Measurements from ENCODE around the gene WNT1. TPM values are rescaled to one million over a fixed set of nuclear protein-coding genes. Genes with fewer than 3 reads are reported as not detected.

The WNT1 gene
- total and polyA plus RNA-seq, 10 of the 15 experiments (the other 5 are each of a cell fraction or from before 2014, with no cell fraction given) = not detected

DNA sequence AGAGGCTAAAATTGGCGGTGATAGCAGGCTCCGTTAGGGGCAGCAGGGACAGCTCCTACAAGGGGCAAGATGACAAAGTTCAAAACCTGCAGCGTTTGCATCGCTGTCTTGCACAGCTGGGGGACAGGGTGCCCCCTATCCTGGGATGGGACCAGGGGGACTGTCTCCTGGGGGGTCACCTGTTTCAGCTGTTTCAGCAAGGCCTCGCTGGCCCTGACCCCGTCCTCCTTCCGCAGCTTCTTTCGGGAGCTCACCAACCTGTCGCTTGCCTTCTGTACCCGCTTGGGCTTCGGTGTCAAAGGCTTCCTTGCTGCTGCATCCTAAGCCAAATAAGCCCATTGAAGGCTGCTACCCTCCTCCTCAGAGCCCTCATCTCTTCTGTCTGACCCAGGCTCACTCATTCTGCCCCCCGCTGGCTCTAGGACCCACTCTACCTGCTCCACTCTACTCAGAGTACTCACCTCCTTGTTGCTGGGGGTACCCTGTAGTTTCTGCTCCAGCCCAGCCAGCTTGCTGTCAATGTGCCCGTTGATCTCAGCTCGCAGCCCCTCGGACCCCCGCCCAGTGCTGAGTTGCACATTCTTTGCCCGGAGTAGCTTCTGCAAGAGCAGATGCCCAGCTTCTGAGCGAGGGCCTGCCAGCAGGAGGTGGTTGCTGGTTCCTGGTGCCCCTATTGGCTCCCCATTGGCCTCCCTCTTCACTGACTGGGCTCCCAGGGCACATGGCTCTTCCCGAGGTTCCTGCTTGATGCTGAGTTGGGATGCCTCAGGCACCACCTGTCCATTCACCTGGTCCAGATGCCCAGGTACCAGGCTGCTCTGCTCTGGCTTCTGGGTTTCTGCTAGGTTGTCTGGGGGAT, 52.8 kb downstream of the WNT1 start:
- RAD21 ChIA-PET (ENCODE audit: unreplicated experiment) = interaction anchor here (1.5 kb wide), 1 partner anchor 12 kb away, joined by 3 read pairs; no protein-coding TSS in a partner anchor
- intact Hi-C loops (cut with micrococcal nuclease; ENCODE audit: unreplicated experiment) (no loop called here), in situ Hi-C loops (cut with MboI) (no loop called here)
- Histone ChIP-seq H3K4me3 (no peak overlapping the region), H3K79me2 (ENCODE audit: control insufficient read depth, insufficient read depth, low read length) (no peaks in the 10 kb centered on the region), H4K20me1 (ENCODE audit: control insufficient read depth, insufficient read depth) (no peaks in the 10 kb centered on the region), H3K4me2 (ENCODE audit: control insufficient read depth, insufficient read depth) (no peak overlapping the region), H3K9ac (ENCODE audit: control insufficient read depth, insufficient read depth, low read length) (no peak overlapping the region), H3K36me3 (ENCODE audit: control insufficient read depth in 2 of 2, insufficient read depth in 2 of 2, low read length in 1 of 2) (peaks cover 23 to 41% of the 10 kb centered on the region in 2 experiments), H3K4me1 (ENCODE audit: control insufficient read depth, insufficient read depth, low read length) (no peaks in the 10 kb centered on the region), H3K27ac (ENCODE audit: control insufficient read depth, insufficient read depth) (no peak overlapping the region), H3K9me3 (replicated peaks; ENCODE audit: control insufficient read depth, insufficient read depth, low read length) (no peaks in the 10 kb centered on the region), H3K27me3 (replicated peaks in 1 of 2; ENCODE audit: control insufficient read depth in 2 of 2, insufficient read depth in 2 of 2, low read length in 1 of 2) (no peaks in the 10 kb centered on the region), H2AFZ (ENCODE audit: control insufficient read depth, low read depth, low read length) (no peak overlapping the region)
- DNase-seq (ENCODE audit: low read depth, low spot score) (no peak), ATAC-seq (no peak; the same call in 2 of the 3 replicates), FAIRE-seq (no peak)
- SMC1A ChIA-PET (ENCODE audit: uncharacterized antibody, unreplicated experiment) = no interaction called here
- 94% methylated on average over 16 of the region's 19 CpGs for WGBS (ENCODE audit: insufficient coverage, insufficient replicate concordance, low lambda C conversion rate, missing lambda C conversion rate)
- TF ChIP-seq NFYA (IDR thresholded peaks at IDR 0.05; ENCODE audit: borderline replicate concordance, low read depth, low read length) (no peak), POLR2A (IDR thresholded peaks at IDR 0.05; ENCODE audit: low read depth, low read length) (peak; percentile 57; the same call in 1 of the 2 replicates)
- POLR2A ChIA-PET = no interaction called here
- CTCF ChIA-PET = interaction anchor here (0.9 to 1.8 kb wide), 3 partner anchors 13 to 33 kb away, joined by 3 to 13 read pairs (median 3); no protein-coding TSS in a partner anchor
- BruUV-seq (replicated peaks) = TSS peak; percentile 5

DNA sequence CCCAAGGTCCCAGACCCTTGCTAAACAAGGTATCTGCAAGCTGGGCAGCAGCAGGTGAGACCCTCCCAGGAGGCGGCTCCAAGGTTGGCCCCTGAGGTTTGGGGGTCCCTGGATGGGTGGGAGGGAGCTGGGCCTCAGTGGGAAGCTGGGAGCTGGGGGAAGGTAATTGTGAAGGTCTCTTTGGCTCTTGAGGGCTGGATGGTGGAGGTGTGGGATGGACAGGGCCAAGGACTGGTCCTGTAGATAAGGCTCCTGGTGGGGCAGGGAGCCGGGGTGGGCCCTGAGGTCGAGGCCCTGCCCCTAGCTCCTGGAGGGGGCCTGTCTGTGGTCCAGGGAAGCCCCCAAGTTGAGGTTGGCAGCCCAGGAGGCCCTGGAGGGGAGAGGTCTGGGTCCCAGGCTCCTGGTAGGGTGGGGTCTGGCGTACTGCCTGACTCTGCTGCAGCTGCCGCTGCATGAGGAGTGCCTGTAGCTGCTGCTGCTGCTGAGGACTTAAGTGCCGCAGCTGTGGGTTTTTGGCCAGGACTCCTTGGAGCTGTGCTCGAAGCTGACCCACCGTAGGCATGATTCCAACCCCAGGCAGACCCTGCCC, 53.5 kb downstream of the WNT1 start:
- DNase-seq (ENCODE audit: low read depth, low spot score) = no peak
- 88% methylated on average over 8 of the region's 8 CpGs for WGBS (ENCODE audit: insufficient coverage, insufficient replicate concordance, low lambda C conversion rate, missing lambda C conversion rate)
- H3K4me2 ChIP-seq (ENCODE audit: control insufficient read depth, insufficient read depth) = no peak overlapping the region
- BruUV-seq (replicated peaks) = no TSS peak
- no peaks in the 10 kb centered on the region for H3K79me2 ChIP-seq (ENCODE audit: control insufficient read depth, insufficient read depth, low read length)
- SMC1A ChIA-PET (ENCODE audit: uncharacterized antibody, unreplicated experiment) = interaction anchor here (0.7 kb wide), 1 partner anchor 12 kb away, joined by 3 read pairs; no protein-coding TSS in a partner anchor
- RAD21 ChIA-PET (ENCODE audit: unreplicated experiment) = no interaction called here
- H3K9me3 ChIP-seq (replicated peaks; ENCODE audit: control insufficient read depth, insufficient read depth, low read length) = no peaks in the 10 kb centered on the region
- H4K20me1 ChIP-seq (ENCODE audit: control insufficient read depth, insufficient read depth) = no peaks in the 10 kb centered on the region
- no peak overlapping the region for H3K27ac ChIP-seq (ENCODE audit: control insufficient read depth, insufficient read depth)
- no peak overlapping the region for H3K9ac ChIP-seq (ENCODE audit: control insufficient read depth, insufficient read depth, low read length)
- no peak for FAIRE-seq
- no peak overlapping the region for H2AFZ ChIP-seq (ENCODE audit: control insufficient read depth, low read depth, low read length)
- CTCF ChIA-PET = interaction anchor here (0.9 to 1.0 kb wide), 2 partner anchors 12 to 32 kb away, joined by 3 read pairs; no protein-coding TSS in a partner anchor
- H3K4me1 ChIP-seq (ENCODE audit: control insufficient read depth, insufficient read depth, low read length) = no peaks in the 10 kb centered on the region
- H3K36me3 ChIP-seq (ENCODE audit: control insufficient read depth in 2 of 2, insufficient read depth in 2 of 2, low read length in 1 of 2) = peaks cover 22 to 36% of the 10 kb centered on the region in 2 experiments
- intact Hi-C loops (cut with micrococcal nuclease; ENCODE audit: unreplicated experiment) = no loop called here
- POLR2A ChIA-PET = no interaction called here
- no peak overlapping the region for H3K4me3 ChIP-seq
- in situ Hi-C loops (cut with MboI) = no loop called here
- no peaks in the 10 kb centered on the region for H3K27me3 ChIP-seq (replicated peaks in 1 of 2; ENCODE audit: control insufficient read depth in 2 of 2, insufficient read depth in 2 of 2, low read length in 1 of 2)
- ATAC-seq = peak; percentile 19
- TF ChIP-seq POLR2A (IDR thresholded peaks at IDR 0.05; ENCODE audit: low read depth, low read length) = 0 out of 2 replicates have a peak, but pooled peaks have one; percentile 1
- TF ChIP-seq CBX5 (IDR thresholded peaks at IDR 0.05; ENCODE audit: low read depth) = no peak

Small RNA genes within 50 kb of the gene (small RNA-seq; reads per million reads assigned to genes)
- not detected for gene RNU6-940P

Other genes starting within 250 kb of the WNT1 start
Only the 7 nearest of the 15 such genes appear.
- 29.5 and 34.8 TPM in 2 replicates for gene FKBP11, start 52.8 kb upstream of the WNT1 start, total RNA-seq (2014; rRNA removed)
- gene FKBP11, start 52.8 kb upstream of the WNT1 start, total RNA-seq (2014; rRNA removed; fragmentation: Illumina TruSeq; extraction: Trizol) = 40.6 and 43.1 TPM in 2 replicates
- gene FKBP11, start 52.8 kb upstream of the WNT1 start, total RNA-seq (2021) = 58.2 and 59.4 TPM in 2 replicates
- gene FKBP11, start 52.8 kb upstream of the WNT1 start, polyA plus RNA-seq (2011; rRNA removed) = 16.5 and 25.0 TPM in 2 replicates
- gene FKBP11, start 52.8 kb upstream of the WNT1 start, polyA plus RNA-seq (2014; fragmentation: Illumina TruSeq; extraction: Trizol) = 47.3 and 56.3 TPM in 2 replicates
- gene FKBP11, start 52.8 kb upstream of the WNT1 start, polyA plus RNA-seq (2014; fragmentation: Nextera tagmentation; extraction: Ambion mirVana) = 10 to 100 TPM; 55.2 to 83.4 TPM
- gene FKBP11, start 52.8 kb upstream of the WNT1 start, polyA plus RNA-seq (2014; rRNA removed) = 56.8 and 67.1 TPM in 2 replicates
- 100 to 1,000 TPM; 133 to 135 TPM for gene FKBP11, start 52.8 kb upstream of the WNT1 start, polyA plus RNA-seq (2016; fragmentation: Nextera tagmentation; extraction: Ambion mirVana)
- 59.2 and 60.3 TPM in 2 replicates for gene ARF3, start 20.8 kb upstream of the WNT1 start, total RNA-seq (2014; rRNA removed)
- gene ARF3, start 20.8 kb upstream of the WNT1 start, total RNA-seq (2014; rRNA removed; fragmentation: Illumina TruSeq; extraction: Trizol) = 50.3 and 50.4 TPM in 2 replicates
- gene ARF3, start 20.8 kb upstream of the WNT1 start, total RNA-seq (2021) = 163 and 169 TPM in 2 replicates
- 222 and 263 TPM in 2 replicates for gene ARF3, start 20.8 kb upstream of the WNT1 start, polyA plus RNA-seq (2011; rRNA removed)
- 93.4 and 95.4 TPM in 2 replicates for gene ARF3, start 20.8 kb upstream of the WNT1 start, polyA plus RNA-seq (2014; fragmentation: Illumina TruSeq; extraction: Trizol)
- gene ARF3, start 20.8 kb upstream of the WNT1 start, polyA plus RNA-seq (2014; fragmentation: Nextera tagmentation; extraction: Ambion mirVana) = 10 to 100 TPM in 1 of 2 experiments, 1 to 10 TPM in 1; 8.7 to 13.2 TPM
- 85.6 and 94.5 TPM in 2 replicates for gene ARF3, start 20.8 kb upstream of the WNT1 start, polyA plus RNA-seq (2014; rRNA removed)
- gene ARF3, start 20.8 kb upstream of the WNT1 start, polyA plus RNA-seq (2016; fragmentation: Nextera tagmentation; extraction: Ambion mirVana) = 10 to 100 TPM; 67.2 to 81.5 TPM
- 0.27 and 0.45 TPM in 2 replicates for gene WNT10B, start 6.6 kb upstream of the WNT1 start, total RNA-seq (2014; rRNA removed)
- 0.27 and 0.37 TPM in 2 replicates for gene WNT10B, start 6.6 kb upstream of the WNT1 start, total RNA-seq (2014; rRNA removed; fragmentation: Illumina TruSeq; extraction: Trizol)
- gene WNT10B, start 6.6 kb upstream of the WNT1 start, total RNA-seq (2021) = 0.61 and 0.95 TPM in 2 replicates
- gene WNT10B, start 6.6 kb upstream of the WNT1 start, polyA plus RNA-seq (2011; rRNA removed) = 1.1 and 1.5 TPM in 2 replicates
- gene WNT10B, start 6.6 kb upstream of the WNT1 start, polyA plus RNA-seq (2014; fragmentation: Illumina TruSeq; extraction: Trizol) = 0.16 and 0.22 TPM in 2 replicates
- gene WNT10B, start 6.6 kb upstream of the WNT1 start, polyA plus RNA-seq (2014; fragmentation: Nextera tagmentation; extraction: Ambion mirVana) = under 1 TPM; 0.09 to 0.10 TPM
- 0.70 and 0.73 TPM in 2 replicates for gene WNT10B, start 6.6 kb upstream of the WNT1 start, polyA plus RNA-seq (2014; rRNA removed)
- gene WNT10B, start 6.6 kb upstream of the WNT1 start, polyA plus RNA-seq (2016; fragmentation: Nextera tagmentation; extraction: Ambion mirVana) = under 1 TPM; 0.21 to 0.46 TPM
- gene DDN, start 21.1 kb downstream of the WNT1 start, total RNA-seq (2014; rRNA removed) = 9.6 and 11.4 TPM in 2 replicates
- gene DDN, start 21.1 kb downstream of the WNT1 start, total RNA-seq (2014; rRNA removed; fragmentation: Illumina TruSeq; extraction: Trizol) = 5.1 and 5.5 TPM in 2 replicates
- gene DDN, start 21.1 kb downstream of the WNT1 start, total RNA-seq (2021) = 11.5 and 13.4 TPM in 2 replicates
- gene DDN, start 21.1 kb downstream of the WNT1 start, polyA plus RNA-seq (2011; rRNA removed) = 1.5 and 2.0 TPM in 2 replicates
- gene DDN, start 21.1 kb downstream of the WNT1 start, polyA plus RNA-seq (2014; fragmentation: Illumina TruSeq; extraction: Trizol) = 3.0 and 6.1 TPM in 2 replicates
- gene DDN, start 21.1 kb downstream of the WNT1 start, polyA plus RNA-seq (2014; fragmentation: Nextera tagmentation; extraction: Ambion mirVana) = under 1 TPM; 0.10 to 0.22 TPM
- 7.4 and 10.1 TPM in 2 replicates for gene DDN, start 21.1 kb downstream of the WNT1 start, polyA plus RNA-seq (2014; rRNA removed)
- gene DDN, start 21.1 kb downstream of the WNT1 start, polyA plus RNA-seq (2016; fragmentation: Nextera tagmentation; extraction: Ambion mirVana) = 1 to 10 TPM in 1 of 2 experiments, under 1 TPM in 1; 0.70 to 1.0 TPM
- gene PRKAG1, start 40.5 kb downstream of the WNT1 start, total RNA-seq (2014; rRNA removed) = 49.5 and 58.1 TPM in 2 replicates
- gene PRKAG1, start 40.5 kb downstream of the WNT1 start, total RNA-seq (2014; rRNA removed; fragmentation: Illumina TruSeq; extraction: Trizol) = 62.6 and 62.8 TPM in 2 replicates
- 43.7 and 46.4 TPM in 2 replicates for gene PRKAG1, start 40.5 kb downstream of the WNT1 start, total RNA-seq (2021)
- gene PRKAG1, start 40.5 kb downstream of the WNT1 start, polyA plus RNA-seq (2011; rRNA removed) = 91.6 and 102 TPM in 2 replicates
- 80.9 and 102 TPM in 2 replicates for gene PRKAG1, start 40.5 kb downstream of the WNT1 start, polyA plus RNA-seq (2014; fragmentation: Illumina TruSeq; extraction: Trizol)
- gene PRKAG1, start 40.5 kb downstream of the WNT1 start, polyA plus RNA-seq (2014; fragmentation: Nextera tagmentation; extraction: Ambion mirVana) = 10 to 100 TPM; 61.5 to 70.9 TPM
- gene PRKAG1, start 40.5 kb downstream of the WNT1 start, polyA plus RNA-seq (2014; rRNA removed) = 38.3 and 44.5 TPM in 2 replicates
- 10 to 100 TPM; 58.5 to 60.3 TPM for gene PRKAG1, start 40.5 kb downstream of the WNT1 start, polyA plus RNA-seq (2016; fragmentation: Nextera tagmentation; extraction: Ambion mirVana)
- gene KMT2D, start 82.5 kb downstream of the WNT1 start, total RNA-seq (2014; rRNA removed) = 10.7 and 13.3 TPM in 2 replicates
- gene KMT2D, start 82.5 kb downstream of the WNT1 start, total RNA-seq (2014; rRNA removed; fragmentation: Illumina TruSeq; extraction: Trizol) = 9.6 and 10.8 TPM in 2 replicates
- gene KMT2D, start 82.5 kb downstream of the WNT1 start, total RNA-seq (2021) = 57.9 and 71.5 TPM in 2 replicates
- gene KMT2D, start 82.5 kb downstream of the WNT1 start, polyA plus RNA-seq (2011; rRNA removed) = 4.6 and 7.9 TPM in 2 replicates
- gene KMT2D, start 82.5 kb downstream of the WNT1 start, polyA plus RNA-seq (2014; fragmentation: Illumina TruSeq; extraction: Trizol) = 39.7 and 45.6 TPM in 2 replicates
- 1 to 10 TPM in 1 of 2 experiments, under 1 TPM in 1; 0.51 to 1.2 TPM for gene KMT2D, start 82.5 kb downstream of the WNT1 start, polyA plus RNA-seq (2014; fragmentation: Nextera tagmentation; extraction: Ambion mirVana)
- gene KMT2D, start 82.5 kb downstream of the WNT1 start, polyA plus RNA-seq (2014; rRNA removed) = 32.7 and 33.8 TPM in 2 replicates
- 10 to 100 TPM; 10.1 to 10.6 TPM for gene KMT2D, start 82.5 kb downstream of the WNT1 start, polyA plus RNA-seq (2016; fragmentation: Nextera tagmentation; extraction: Ambion mirVana)
- gene RHEBL1, start 91.7 kb downstream of the WNT1 start, total RNA-seq (2014; rRNA removed) = 8.7 and 11.0 TPM in 2 replicates
- 5.9 and 6.4 TPM in 2 replicates for gene RHEBL1, start 91.7 kb downstream of the WNT1 start, total RNA-seq (2014; rRNA removed; fragmentation: Illumina TruSeq; extraction: Trizol)
- gene RHEBL1, start 91.7 kb downstream of the WNT1 start, total RNA-seq (2021) = 7.2 and 7.9 TPM in 2 replicates
- 13.1 and 15.3 TPM in 2 replicates for gene RHEBL1, start 91.7 kb downstream of the WNT1 start, polyA plus RNA-seq (2011; rRNA removed)
- 5.5 and 6.2 TPM in 2 replicates for gene RHEBL1, start 91.7 kb downstream of the WNT1 start, polyA plus RNA-seq (2014; fragmentation: Illumina TruSeq; extraction: Trizol)
- gene RHEBL1, start 91.7 kb downstream of the WNT1 start, polyA plus RNA-seq (2014; fragmentation: Nextera tagmentation; extraction: Ambion mirVana) = 10 to 100 TPM; 17.9 to 18.7 TPM
- 9.2 and 11.1 TPM in 2 replicates for gene RHEBL1, start 91.7 kb downstream of the WNT1 start, polyA plus RNA-seq (2014; rRNA removed)
- 10 to 100 TPM; 13.0 to 14.5 TPM for gene RHEBL1, start 91.7 kb downstream of the WNT1 start, polyA plus RNA-seq (2016; fragmentation: Nextera tagmentation; extraction: Ambion mirVana)

All from GM12878 (cell line).